Activated CD8-positive, alpha-beta T cell treated with anti-CD3 and anti-CD28 coated beads for 36 hours (primary cell): ENCODE measurements around the gene C8B. TPM values are rescaled to one million over a fixed set of nuclear protein-coding genes. Genes with fewer than 3 reads are reported as not detected.

Experiments used
- ATAC-seq: fragments of 200-7000 bp; cut with Tn5 transposase; one replicate; pipeline ENCODE4 v1.10.0; 2021; ENCODE audit warnings: mild to moderate bottlenecking, moderate library complexity
- CTCF ChIA-PET: fragments of 350-600 bp; sonication (Branson Sonifier 250); formaldehyde crosslinking; loops from one replicate; lab custom pipeline; 2021; ENCODE audit warnings: antibody characterized with exemption; lab: Charles Lee
- POLR2A ChIA-PET: fragments of 350-600 bp; sonication (Branson Sonifier 250); formaldehyde crosslinking; loops from one replicate; lab custom pipeline; 2021; ENCODE audit warnings: antibody characterized with exemption; lab: Charles Lee
- DNase-seq: peaks from one replicate; pipeline ENCODE4 v3.0.0-alpha.2; 2020
- H3K27ac Mint-ChIP-seq: one replicate; pipeline ENCODE4 v1.8.0; 2021; ENCODE audit warnings: mild to moderate bottlenecking, mixed read lengths
- H3K27me3 Mint-ChIP-seq: one replicate; pipeline ENCODE4 v1.8.0; 2021; ENCODE audit warnings: mixed read lengths
- H3K36me3 Mint-ChIP-seq: one replicate; pipeline ENCODE4 v1.8.0; 2021; ENCODE audit warnings: low read depth, mixed read lengths
- H3K4me1 Mint-ChIP-seq: one replicate; pipeline ENCODE4 v1.8.0; 2021; ENCODE audit warnings: low read depth, mixed read lengths
- H3K4me3 Mint-ChIP-seq: one replicate; pipeline ENCODE4 v1.8.0; 2021; ENCODE audit warnings: mild to moderate bottlenecking, moderate library complexity, mixed read lengths
- H3K9me3 Mint-ChIP-seq: one replicate; pipeline ENCODE4 v1.8.0; 2021; ENCODE audit warnings: mixed read lengths
- intact Hi-C: fragments of 100-400 bp; cut with micrococcal nuclease; formaldehyde crosslinking; loops from one replicate; pipeline ENCODE4 v1.10.0; 2022
- total RNA-seq, 2 experiments: library from RNA; stranded (reverse); gene quantifications; one replicate each; pipeline ENCODE4 v1.2.3, GENCODE V29; 2021
- TF ChIP-seq, protein P1 (sequence below): fragments of 200-600 bp; IDR thresholded peaks from one replicate; pipeline ENCODE4 v1.8.0; 2022; ENCODE audit warnings: antibody characterized with exemption, mild to moderate bottlenecking

C8B gene
- total RNA-seq, 2 experiments from 2014 or later = not detected

DNA sequence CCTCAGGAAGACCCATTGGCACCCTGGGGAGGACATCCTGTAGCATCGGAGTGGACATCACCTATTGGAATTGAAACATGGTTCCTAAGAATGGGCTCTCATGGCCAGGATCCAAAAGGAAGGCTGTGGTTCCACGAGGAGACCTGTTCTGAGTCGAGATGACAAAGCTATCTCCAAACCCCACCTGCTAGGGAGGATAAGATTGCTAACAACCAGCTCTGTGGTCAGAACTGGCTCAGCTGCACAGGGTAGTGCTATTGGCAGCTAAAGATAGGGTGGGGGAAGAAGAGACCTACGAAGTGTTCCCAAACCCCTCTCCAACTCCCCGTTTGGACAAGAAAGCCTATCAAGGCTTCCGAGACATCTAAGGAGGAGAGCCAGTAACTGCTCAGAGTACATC lies 17.7 kb upstream of the C8B start:
- no peak for DNase-seq
- Mint-ChIP-seq H3K36me3 (no peaks in the 10 kb centered on the region), H3K4me1 (no peaks in the 10 kb centered on the region), H3K9me3 (no peaks in the 10 kb centered on the region), H3K4me3 (no peak overlapping the region), H3K27ac (no peak overlapping the region), H3K27me3 (peaks cover 5% of the 10 kb centered on the region)
- TF ChIP-seq, protein P1, sequence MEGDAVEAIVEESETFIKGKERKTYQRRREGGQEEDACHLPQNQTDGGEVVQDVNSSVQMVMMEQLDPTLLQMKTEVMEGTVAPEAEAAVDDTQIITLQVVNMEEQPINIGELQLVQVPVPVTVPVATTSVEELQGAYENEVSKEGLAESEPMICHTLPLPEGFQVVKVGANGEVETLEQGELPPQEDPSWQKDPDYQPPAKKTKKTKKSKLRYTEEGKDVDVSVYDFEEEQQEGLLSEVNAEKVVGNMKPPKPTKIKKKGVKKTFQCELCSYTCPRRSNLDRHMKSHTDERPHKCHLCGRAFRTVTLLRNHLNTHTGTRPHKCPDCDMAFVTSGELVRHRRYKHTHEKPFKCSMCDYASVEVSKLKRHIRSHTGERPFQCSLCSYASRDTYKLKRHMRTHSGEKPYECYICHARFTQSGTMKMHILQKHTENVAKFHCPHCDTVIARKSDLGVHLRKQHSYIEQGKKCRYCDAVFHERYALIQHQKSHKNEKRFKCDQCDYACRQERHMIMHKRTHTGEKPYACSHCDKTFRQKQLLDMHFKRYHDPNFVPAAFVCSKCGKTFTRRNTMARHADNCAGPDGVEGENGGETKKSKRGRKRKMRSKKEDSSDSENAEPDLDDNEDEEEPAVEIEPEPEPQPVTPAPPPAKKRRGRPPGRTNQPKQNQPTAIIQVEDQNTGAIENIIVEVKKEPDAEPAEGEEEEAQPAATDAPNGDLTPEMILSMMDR = no peak
- ATAC-seq = no peak
- ChIA-PET POLR2A (no interaction called here), CTCF (no interaction called here)
- intact Hi-C loops = no loop called here

DNA sequence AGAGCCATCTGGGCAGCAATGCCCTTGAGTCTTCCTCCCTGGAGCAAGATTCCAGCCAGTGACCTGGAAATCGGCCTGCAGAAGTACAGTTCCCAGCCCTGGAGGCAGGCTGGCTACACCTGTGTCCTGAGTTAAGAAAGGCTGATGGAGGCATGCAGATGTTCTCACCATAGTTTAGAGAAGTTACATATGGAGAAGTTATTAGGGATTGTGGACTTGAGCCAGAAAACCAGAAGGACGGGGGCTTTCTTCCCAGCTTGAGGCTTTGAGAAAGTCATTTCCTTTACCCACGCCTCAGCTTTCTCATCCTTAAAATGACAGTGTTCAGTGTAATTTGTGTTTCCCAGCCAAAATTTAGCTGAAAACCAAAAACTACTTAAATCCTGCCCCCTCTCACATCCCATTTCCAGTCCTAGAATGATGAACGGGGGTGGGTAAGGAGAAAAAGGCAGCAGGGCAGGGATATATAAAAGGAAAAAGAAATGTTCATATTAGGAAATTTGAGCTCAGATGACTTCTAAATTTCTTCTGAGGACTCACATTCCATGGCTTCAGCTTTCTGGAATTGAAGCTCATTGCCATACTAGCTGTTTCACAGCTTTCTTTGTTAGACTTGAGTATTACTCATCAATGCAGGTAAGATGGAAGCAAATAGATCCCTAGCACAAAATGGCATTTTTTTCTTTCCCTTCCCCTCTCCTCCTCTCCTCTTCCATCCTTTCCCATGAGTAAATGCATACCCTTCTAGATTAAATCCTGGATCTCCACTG lies 14.4 kb upstream of the C8B start:
- TF ChIP-seq, protein P1 = no peak
- Mint-ChIP-seq H3K27me3 (peaks cover 9% of the 10 kb centered on the region), H3K4me1 (no peaks in the 10 kb centered on the region), H3K27ac (no peak overlapping the region), H3K36me3 (no peaks in the 10 kb centered on the region), H3K9me3 (no peaks in the 10 kb centered on the region), H3K4me3 (no peak overlapping the region)
- intact Hi-C loops = no loop called here
- no peak for ATAC-seq
- ChIA-PET POLR2A (no interaction called here), CTCF (no interaction called here)
- DNase-seq = no peak

DNA sequence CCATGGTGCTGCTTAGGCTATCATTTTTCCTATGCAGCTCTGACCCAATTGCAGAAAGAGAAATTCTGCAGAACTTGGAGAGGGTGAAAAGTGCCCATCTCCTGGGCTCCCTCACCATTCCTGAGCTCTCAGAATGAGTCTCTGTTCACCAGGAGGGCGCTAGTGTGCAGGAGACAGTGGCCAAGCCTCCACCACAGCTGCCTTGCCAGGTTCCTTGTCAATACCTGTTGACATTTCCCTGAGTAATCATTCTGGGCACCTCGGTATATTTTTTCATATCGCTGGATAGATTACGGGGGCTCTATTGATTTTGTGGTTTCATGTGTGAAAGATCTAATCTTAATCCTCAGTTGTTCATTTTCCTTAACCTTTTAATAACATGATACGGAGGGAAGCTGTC lies 13.0 kb upstream of the C8B start:
- TF ChIP-seq, protein P1 = no peak
- no peak overlapping the region for H3K27ac Mint-ChIP-seq
- no peaks in the 10 kb centered on the region for H3K9me3 Mint-ChIP-seq
- ChIA-PET POLR2A (no interaction called here), CTCF (no interaction called here)
- no peak for DNase-seq
- H3K4me3 Mint-ChIP-seq = no peak overlapping the region
- ATAC-seq = no peak
- H3K36me3 Mint-ChIP-seq = no peaks in the 10 kb centered on the region
- intact Hi-C loops = no loop called here
- H3K4me1 Mint-ChIP-seq = no peaks in the 10 kb centered on the region
- H3K27me3 Mint-ChIP-seq = peaks cover 9% of the 10 kb centered on the region

DNA sequence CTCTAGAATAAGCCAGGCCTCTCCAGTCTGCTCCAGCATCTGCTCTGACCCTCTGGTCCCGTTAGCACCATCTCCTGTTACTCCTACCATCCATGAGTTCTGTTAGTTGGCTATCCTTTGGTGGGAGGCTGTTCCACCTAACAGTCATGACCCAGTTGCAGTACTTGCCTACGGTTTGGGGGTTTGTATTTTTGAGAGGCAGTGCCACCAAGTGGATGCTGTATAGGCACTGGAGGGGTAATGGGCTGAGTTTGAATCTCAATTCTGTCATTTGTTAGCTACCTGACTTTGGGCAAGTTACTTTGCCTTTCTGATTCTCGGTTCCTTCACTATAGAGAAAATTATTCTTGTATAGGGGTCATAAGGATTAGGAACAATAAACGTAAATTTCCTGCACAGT lies 12.1 kb upstream of the C8B start:
- H3K4me3 Mint-ChIP-seq = no peak overlapping the region
- DNase-seq = no peak
- no peak for ATAC-seq
- intact Hi-C loops = no loop called here
- H3K36me3 Mint-ChIP-seq = no peaks in the 10 kb centered on the region
- H3K27me3 Mint-ChIP-seq = peaks cover 7% of the 10 kb centered on the region
- CTCF ChIA-PET = no interaction called here
- POLR2A ChIA-PET = no interaction called here
- no peaks in the 10 kb centered on the region for H3K9me3 Mint-ChIP-seq
- TF ChIP-seq, protein P1 = no peak
- no peaks in the 10 kb centered on the region for H3K4me1 Mint-ChIP-seq
- H3K27ac Mint-ChIP-seq = no peak overlapping the region

DNA sequence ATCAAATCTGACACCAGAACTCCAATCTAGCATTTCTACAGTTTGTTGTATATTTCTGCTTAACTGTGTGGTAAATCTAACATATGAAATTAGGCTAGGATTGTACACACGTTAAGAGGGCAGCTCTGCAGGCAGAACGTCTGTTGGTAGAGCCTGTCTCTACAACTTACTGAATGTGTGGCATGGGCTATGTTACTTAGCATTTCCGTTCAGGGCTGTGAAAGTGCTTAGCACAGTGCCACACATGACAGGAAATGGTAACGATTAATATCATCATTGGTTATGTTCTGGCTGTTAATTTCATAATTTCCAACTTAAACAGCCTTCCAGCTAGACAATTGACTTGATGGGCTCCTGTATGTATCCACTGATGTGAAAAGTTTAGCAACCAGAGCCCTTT lies 9.6 kb upstream of the C8B start:
- H3K27ac Mint-ChIP-seq = no peak overlapping the region
- H3K27me3 Mint-ChIP-seq = peaks cover 7% of the 10 kb centered on the region
- H3K4me3 Mint-ChIP-seq = no peak overlapping the region
- H3K36me3 Mint-ChIP-seq = no peaks in the 10 kb centered on the region
- no peaks in the 10 kb centered on the region for H3K9me3 Mint-ChIP-seq
- ChIA-PET CTCF (no interaction called here), POLR2A (interaction anchor here (0.6 kb wide), 1 partner anchor 342 kb away, joined by 3 read pairs; no protein-coding TSS in a partner anchor)
- ATAC-seq (no peak), DNase-seq (no peak)
- H3K4me1 Mint-ChIP-seq = no peaks in the 10 kb centered on the region
- TF ChIP-seq, protein P1 = no peak
- intact Hi-C loops = no loop called here
